ENCODE data around the gene SPIN4.

GRCh38 chrX:63394872-63395271 lies 43.7 kb upstream of the SPIN4 start:
- TF ChIP-seq MAX (IDR thresholded peaks at IDR 0.05; ENCODE audit: low read depth), result no peak
- TF ChIP-seq REST (IDR thresholded peaks at IDR 0.05; ENCODE audit: low read depth, low read length), result no peak
- TF ChIP-seq USF2 (IDR thresholded peaks at IDR 0.05; ENCODE audit: borderline replicate concordance, low read depth, low read length), result no peak
- no peak for TF ChIP-seq CTCF (IDR thresholded peaks at IDR 0.05)
- no peak for TF ChIP-seq EZH2phosphoT487 (IDR thresholded peaks at IDR 0.05; ENCODE audit: borderline replicate concordance, low read depth)
- no peak for TF ChIP-seq SMC3 (IDR thresholded peaks at IDR 0.05; ENCODE audit: low read depth, low read length)
- no peak for TF ChIP-seq MXI1 (IDR thresholded peaks at IDR 0.05; ENCODE audit: low read depth, low read length)
- TF ChIP-seq RCOR1 (IDR thresholded peaks at IDR 0.05; ENCODE audit: low read length), result no peak
- no peak for TF ChIP-seq GATA2 (CRISPR knock-in tag; IDR thresholded peaks at IDR 0.05)
- no peak for TF ChIP-seq RAD21 (IDR thresholded peaks at IDR 0.05; ENCODE audit: low read length)
- no peak for TF ChIP-seq USF1 (IDR thresholded peaks at IDR 0.05; ENCODE audit: borderline replicate concordance, low read depth)
- no peak for TF ChIP-seq POLR2AphosphoS5 (IDR thresholded peaks at IDR 0.05; ENCODE audit: low read depth, low read length)
- TF ChIP-seq SIN3A (IDR thresholded peaks at IDR 0.05; ENCODE audit: borderline replicate concordance, low read depth, low read length), result no peak
- no peak for TF ChIP-seq EP300 (IDR thresholded peaks at IDR 0.05; ENCODE audit: borderline replicate concordance in 1 of 2, low read depth in 1 of 2, low read length in 1 of 2)

Measured in SK-N-SH (cell line).